Measurements from ENCODE around the gene GDAP1L1. TPM values are rescaled to one million over a fixed set of nuclear protein-coding genes. Genes with fewer than 3 reads are reported as not detected.

The GDAP1L1 gene
- polyA plus RNA-seq: 13.4 and 20.8 TPM in 2 replicates

DNA sequence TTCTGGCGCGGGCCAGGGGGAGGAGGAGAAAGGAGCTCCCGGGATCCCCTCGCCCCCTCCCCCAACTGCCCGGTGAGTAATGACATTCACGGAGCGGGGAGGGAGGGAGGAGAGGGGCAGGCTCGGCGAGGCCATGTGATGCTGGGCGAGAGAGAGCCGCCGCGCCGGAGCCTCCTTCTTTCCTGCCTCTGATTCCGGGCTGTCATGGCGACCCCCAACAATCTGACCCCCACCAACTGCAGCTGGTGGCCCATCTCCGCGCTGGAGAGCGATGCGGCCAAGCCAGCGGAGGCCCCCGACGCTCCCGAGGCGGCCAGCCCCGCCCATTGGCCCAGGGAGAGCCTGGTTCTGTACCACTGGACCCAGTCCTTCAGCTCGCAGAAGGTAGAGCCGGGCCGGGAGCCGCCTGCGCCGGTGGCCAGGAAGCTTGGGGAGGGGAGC lies at the start of gene GDAP1L1:
Gene GDAP1L1, plus strand, starts transcription at position 178 of the 441 bp plus-strand sequence. Its CDS starts 27 bp downstream, at position 205.

GRCh38 chr20:44210406-44211176 lies 36.5 kb upstream of the GDAP1L1 start, which contains the start of gene OSER1:
Gene OSER1 (minus strand): TSS chr20:44210771. CDS start chr20:44206957, 3,814 bp downstream.

DNA sequence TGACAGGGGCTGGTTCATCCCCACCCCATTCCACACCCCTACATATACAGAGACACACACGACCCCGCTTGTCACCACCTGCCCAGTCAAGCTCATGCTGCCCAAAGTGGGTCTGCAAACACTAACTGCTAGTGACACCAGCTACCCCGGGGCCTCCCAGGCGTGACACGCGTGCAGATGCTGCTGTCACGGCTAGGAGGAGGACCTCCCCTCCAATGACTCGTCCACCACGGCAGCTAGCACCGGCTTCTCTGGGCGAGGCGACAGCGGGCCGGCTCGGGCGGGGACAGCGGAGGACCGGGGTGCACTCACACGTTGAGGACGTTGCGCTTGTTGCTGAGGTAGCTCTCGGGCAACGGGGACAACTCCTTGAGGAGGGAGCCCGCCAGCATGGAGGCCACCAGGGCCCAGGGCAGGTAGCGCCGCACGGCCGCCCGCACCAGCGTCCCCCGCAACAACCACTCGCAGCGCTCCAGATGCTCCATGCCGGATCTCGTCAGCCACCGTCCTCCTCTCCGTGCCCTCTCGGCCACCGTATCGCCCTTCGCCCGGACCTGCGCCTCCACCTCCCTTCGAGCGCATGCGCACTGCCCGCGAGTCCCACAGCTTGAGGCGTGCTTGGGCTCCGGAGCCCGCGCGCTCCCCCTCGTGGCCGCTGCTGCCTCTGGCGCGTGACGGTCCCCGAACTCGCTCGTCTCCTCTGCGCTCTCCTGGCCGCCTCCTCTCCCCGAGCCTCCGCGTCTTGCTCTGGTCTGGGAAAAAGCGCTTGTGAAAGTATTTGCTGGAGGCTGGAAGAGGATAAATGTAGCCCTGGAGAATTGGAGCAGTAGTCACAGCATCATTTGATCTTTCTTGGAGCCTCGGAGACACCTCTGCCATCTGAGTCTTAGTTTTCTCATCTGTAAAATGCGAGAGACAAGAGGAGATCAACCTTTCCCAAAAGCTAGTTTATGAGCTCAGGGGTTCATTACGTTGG lies 63.8 kb downstream of the GDAP1L1 start, which contains the start of gene FITM2:
Gene FITM2, minus strand, starts transcription at position 539 of the 976 bp plus-strand sequence. Its CDS starts 54 bp downstream, at position 485.

Other genes starting within 250 kb of the GDAP1L1 start
- not detected in 2 replicates for gene JPH2, start 60.1 kb upstream of the GDAP1L1 start, polyA plus RNA-seq
- gene OSER1, start 36.5 kb upstream of the GDAP1L1 start, polyA plus RNA-seq: 31.1 and 40.5 TPM in 2 replicates
- 7.6 and 8.4 TPM in 2 replicates for gene FITM2, start 63.9 kb downstream of the GDAP1L1 start, polyA plus RNA-seq
- not detected in 2 replicates for gene R3HDML, start 89.7 kb downstream of the GDAP1L1 start, polyA plus RNA-seq
- gene HNF4A, start 108.4 kb downstream of the GDAP1L1 start, polyA plus RNA-seq: not detected in 2 replicates
- 3.4 and 6.2 TPM in 2 replicates for gene TTPAL, start 228.6 kb downstream of the GDAP1L1 start, polyA plus RNA-seq

All from Purkinje cell (primary cell).